GM19238 (cell line): ENCODE results near the gene STK32B.

Experiments
- DNase-seq: peaks from one replicate; pipeline ENCODE4 v3.0.0; 2011; ENCODE audit warnings: low spot score; ENCODE audit not compliant: insufficient read length

STK32B gene

GRCh38 chr4:5465956-5466355 is 414.7 kb downstream of the STK32B start:
- no peak for DNase-seq

- no peak for DNase-seq
Measured at GRCh38 chr4:5467111-5467510, 415.8 kb downstream of the STK32B start.

- DNase-seq, result no peak
Measured at GRCh38 chr4:5469151-5469775, 418.0 kb downstream of the STK32B start.

GRCh38 chr4:5469861-5470260 is 418.6 kb downstream of the STK32B start:
- DNase-seq, result no peak

- no peak for DNase-seq
Measured at GRCh38 chr4:5470318-5471198, 419.3 kb downstream of the STK32B start.

GRCh38 chr4:5471206-5471605 is 419.9 kb downstream of the STK32B start:
- no peak for DNase-seq

- DNase-seq, result no peak
Measured at GRCh38 chr4:5471691-5472090, 420.4 kb downstream of the STK32B start.

GRCh38 chr4:5472160-5472591 is 420.9 kb downstream of the STK32B start:
- no peak for DNase-seq

GRCh38 chr4:5473125-5473524 is 421.8 kb downstream of the STK32B start:
- no peak for DNase-seq

GRCh38 chr4:5474756-5475155 is 423.5 kb downstream of the STK32B start:
- DNase-seq, result no peak

- DNase-seq, result no peak
Measured at GRCh38 chr4:5477613-5478012, 426.3 kb downstream of the STK32B start.

- DNase-seq, result no peak
Measured at GRCh38 chr4:5478169-5478568, 426.9 kb downstream of the STK32B start.

- DNase-seq, result no peak
Measured at GRCh38 chr4:5478697-5479096, 427.4 kb downstream of the STK32B start.

GRCh38 chr4:5479518-5480060 is 428.3 kb downstream of the STK32B start:
- DNase-seq, result no peak

GRCh38 chr4:5488413-5488812 is 437.1 kb downstream of the STK32B start:
- DNase-seq, result no peak

GRCh38 chr4:5489260-5489659 is 438.0 kb downstream of the STK32B start:
- no peak for DNase-seq

- DNase-seq, result no peak
Measured at GRCh38 chr4:5497489-5497888, 446.2 kb downstream of the STK32B start.

- no peak for DNase-seq
Measured at GRCh38 chr4:5500165-5500564, 448.9 kb downstream of the STK32B start.

GRCh38 chr4:5503336-5503936 is 452.2 kb downstream of the STK32B start:
- DNase-seq, result no peak

GRCh38 chr4:5504486-5504885 is 453.2 kb downstream of the STK32B start:
- no peak for DNase-seq

GRCh38 chr4:5510504-5510903 is 459.2 kb downstream of the STK32B start:
- no peak for DNase-seq

GRCh38 chr4:5511791-5512190 is 460.5 kb downstream of the STK32B start:
- no peak for DNase-seq
